A549 (cell line): ENCODE measurements around the gene BABAM2. TPM values are rescaled to one million over a fixed set of nuclear protein-coding genes. Genes with fewer than 3 reads are reported as not detected.
"Not testable (repeated sequence)": the region's sequence is repeated elsewhere in the genome, so short reads cannot be mapped to it uniquely, and the experiment has no call there.

ENCODE experiments used
- ATAC-seq, 2 experiments: fragments of 200-7000 bp in 1 of 2; fragments of >200 bp in 1 of 2; cut with Nextera tagmentation in 1 of 2; cut with Tn5 transposase in 1 of 2; 3 replicates each; pipeline versions ENCODE4 v1.8.0 to v1.9.1; 2018 to 2020; ENCODE audit warnings: mild to moderate bottlenecking in 1 of 2, moderate library complexity in 1 of 2
- CTCF ChIA-PET: fragments of 300-600 bp; sonication (Branson Sonifier 250); formaldehyde crosslinking; extraction: SDS; loops from one replicate; lab custom pipeline; 2021; ENCODE audit warnings: antibody characterized with exemption, inconsistent platforms; lab: Yijun Ruan, JAX
- POLR2A ChIA-PET: fragments of 350-600 bp; formaldehyde crosslinking; extraction: SDS; loops from one replicate; lab custom pipeline; 2021; ENCODE audit warnings: antibody characterized with exemption, inconsistent platforms; lab: Yijun Ruan, JAX
- DNase-seq, 2 experiments: peaks; one replicate each; pipeline versions ENCODE4 v3.0.0 to v3.0.0-alpha.2; 2011 to 2016; ENCODE audit warnings: low read depth in 1 of 2, low spot score in 1 of 2
- FAIRE-seq: peaks from 2 replicates; lab custom pipeline; 2011; peaks lifted over from hg19 to GRCh38; lab: Jason Lieb, UNC
- H3K27ac ChIP-seq, 2 experiments: fragments of >200 bp; sonication (Bioruptor Twin); formaldehyde crosslinking; 3 replicates each; pipeline ENCODE4 v1.5.1; 2016 to 2017
- H3K4me1 ChIP-seq: fragments of >200 bp; sonication (Bioruptor Twin); formaldehyde crosslinking; 3 replicates; pipeline ENCODE4 v1.6.1; 2016
- H3K4me2 ChIP-seq: fragments of >200 bp; sonication (Bioruptor Twin); formaldehyde crosslinking; 3 replicates; pipeline ENCODE4 v1.6.1; 2016
- H3K4me3 ChIP-seq: fragments of >200 bp; sonication (Bioruptor Twin); formaldehyde crosslinking; 3 replicates; pipeline ENCODE4 v1.5.1; 2016
- H3K9me3 ChIP-seq: fragments of >200 bp; sonication (Bioruptor Twin); formaldehyde crosslinking; 3 replicates; pipeline ENCODE4 v1.6.1; 2016
- E2F6 ChIP-seq: IDR thresholded peaks from 2 replicates; pipeline ENCODE4 v1.6.1; 2012; ENCODE audit warnings: low read depth, borderline replicate concordance
- FOXS1 ChIP-seq: fragments of 250-450 bp; sonication (Bioruptor Pico); IDR thresholded peaks from 2 replicates; pipeline ENCODE4 v1.5.0; 2020; ENCODE audit warnings: mild to moderate bottlenecking, moderate library complexity
- GATA3 ChIP-seq: IDR thresholded peaks from 2 replicates; pipeline ENCODE4 v1.6.1; 2012; ENCODE audit warnings: borderline replicate concordance
- HMGXB4 ChIP-seq: fragments of 250-450 bp; sonication (Bioruptor Pico); IDR thresholded peaks from 2 replicates; pipeline ENCODE4 v1.5.0; 2021; ENCODE audit warnings: mild to moderate bottlenecking, moderate library complexity, borderline replicate concordance
- KDM1A ChIP-seq: fragments of 200-600 bp; sonication (generic); IDR thresholded peaks from 2 replicates; pipeline ENCODE4 v1.6.1; 2016; ENCODE audit warnings: low read depth, mild to moderate bottlenecking
- MAFK ChIP-seq: fragments of 450-650 bp; IDR thresholded peaks from 2 replicates; pipeline ENCODE4 v1.6.1; 2014; ENCODE audit not compliant: partially characterized antibody
- MYC ChIP-seq: IDR thresholded peaks from 2 replicates; pipeline ENCODE4 v1.6.1; 2012; ENCODE audit warnings: mild to moderate bottlenecking, inconsistent platforms, low read length, improper control_type of control experiment, borderline replicate concordance
- POLR2A ChIP-seq: IDR thresholded peaks from 2 replicates; pipeline ENCODE4 v1.6.1; 2012; ENCODE audit warnings: mild to moderate bottlenecking, low read length
- RARB ChIP-seq: fragments of 250-450 bp; sonication (Bioruptor Pico); IDR thresholded peaks from 2 replicates; pipeline ENCODE4 v1.8.0; 2021; ENCODE audit warnings: mild to moderate bottlenecking, moderate library complexity
- RNF2 ChIP-seq: fragments of 200-600 bp; sonication (generic); IDR thresholded peaks from 2 replicates; pipeline ENCODE4 v1.6.1; 2016; ENCODE audit warnings: low read depth, mild to moderate bottlenecking, antibody characterized with exemption, moderate library complexity, borderline replicate concordance
- SMC3 ChIP-seq: fragments of >200 bp; sonication (Bioruptor Twin); formaldehyde crosslinking; IDR thresholded peaks from 3 replicates; pipeline ENCODE4 v1.6.1; 2018; ENCODE audit warnings: inconsistent platforms
- TFCP2L1 ChIP-seq: fragments of 250-450 bp; sonication (Bioruptor Pico); IDR thresholded peaks from 2 replicates; pipeline ENCODE4 v1.5.0; 2021; ENCODE audit warnings: mild to moderate bottlenecking
- ZC3H11A ChIP-seq: fragments of 450-650 bp; IDR thresholded peaks from 2 replicates; pipeline ENCODE4 v1.6.1; 2014; ENCODE audit warnings: antibody characterized with exemption, mild to moderate bottlenecking
- WGBS: methylation state at CpG from one replicate; pipeline ENCODE4 v1.1.6; 2017; ENCODE audit errors: missing lambda C conversion rate; 5-methylcytosine and 5-hydroxymethylcytosine counted together
- polyA plus RNA-seq, 4 experiments: library from polyadenylated mRNA; depleted of rRNA in 3 of 4; stranded (reverse); fragments of >200 nt; fragmentation: RNase III in 1 of 4; extraction: RNeasy Plus Mini Kit Qiagen cat#74134 plus additional on column Dnase treatment in 1 of 4; gene quantifications; 2 replicates in 3 of 4; 3 replicates in 1 of 4; pipeline ENCODE4 v1.2.3, GENCODE V29; 2011 to 2017
- TF ChIP-seq, protein P1 (sequence below): IDR thresholded peaks from 2 replicates; pipeline ENCODE4 v1.6.1; 2012
- TF ChIP-seq, protein P2 (sequence below): fragments of >200 bp; sonication (Bioruptor Twin); formaldehyde crosslinking; IDR thresholded peaks from 3 replicates; pipeline ENCODE4 v1.6.1; 2016
- TF ChIP-seq, protein P3 (sequence below): fragments of 450-650 bp; IDR thresholded peaks from 2 replicates; pipeline ENCODE4 v1.6.1; 2014; ENCODE audit warnings: antibody characterized with exemption

Gene BABAM2
- polyA plus RNA-seq, 2 of the 4 experiments (the other 2 are of a cell fraction) = 53.7 to 78.4 TPM

GRCh38 chr2:27873091-27873490, 17.4 kb upstream of the BABAM2 start:
- Histone ChIP-seq H3K27ac (0 out of 6 replicates have a peak overlapping the region, but pooled peaks of 1 of the 2 experiments have one; percentile 15), H3K4me1 (peaks cover 8% of the 10 kb centered on the region; the same call in 1 of the 3 replicates), H3K4me3 (no peak overlapping the region), H3K9me3 (peaks cover 20% of the 10 kb centered on the region; the same call in 2 of the 3 replicates)
- 56% methylated on average over 1 of the region's 1 CpG for WGBS
- no peak for ATAC-seq
- POLR2A ChIA-PET = no interaction called here
- CTCF ChIA-PET = interaction anchor here (0.6 to 1.2 kb wide), 3 partner anchors 63 to 150 kb away, joined by 3 read pairs; no protein-coding TSS in a partner anchor
- no peak for DNase-seq
- TF ChIP-seq SMC3 (no peak), GATA3 (no peak), TFCP2L1 (CRISPR knock-in tag) (no peak), ZC3H11A (no peak), FOXS1 (CRISPR knock-in tag) (no peak), RNF2 (no peak), KDM1A (no peak)
- TF ChIP-seq, protein P1, sequence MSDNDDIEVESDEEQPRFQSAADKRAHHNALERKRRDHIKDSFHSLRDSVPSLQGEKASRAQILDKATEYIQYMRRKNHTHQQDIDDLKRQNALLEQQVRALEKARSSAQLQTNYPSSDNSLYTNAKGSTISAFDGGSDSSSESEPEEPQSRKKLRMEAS = no peak
- TF ChIP-seq, all 56 proteins: peak for 0
- H3K4me2 ChIP-seq = no peak overlapping the region
- no peak for FAIRE-seq

GRCh38 chr2:27875089-27875881, 15.2 kb upstream of the BABAM2 start:
- Histone ChIP-seq H3K4me2 (no peak overlapping the region), H3K27ac (no peak overlapping the region), H3K4me3 (no peak overlapping the region), H3K4me1 (peaks cover 8% of the 10 kb centered on the region; the same call in 1 of the 3 replicates), H3K9me3 (peaks cover 27% of the 10 kb centered on the region; the same call in 2 of the 3 replicates)
- no peak for TF ChIP-seq KDM1A
- no peak for TF ChIP-seq SMC3
- TF ChIP-seq RARB (CRISPR knock-in tag) = no peak
- no peak for TF ChIP-seq E2F6
- TF ChIP-seq, protein P2, sequence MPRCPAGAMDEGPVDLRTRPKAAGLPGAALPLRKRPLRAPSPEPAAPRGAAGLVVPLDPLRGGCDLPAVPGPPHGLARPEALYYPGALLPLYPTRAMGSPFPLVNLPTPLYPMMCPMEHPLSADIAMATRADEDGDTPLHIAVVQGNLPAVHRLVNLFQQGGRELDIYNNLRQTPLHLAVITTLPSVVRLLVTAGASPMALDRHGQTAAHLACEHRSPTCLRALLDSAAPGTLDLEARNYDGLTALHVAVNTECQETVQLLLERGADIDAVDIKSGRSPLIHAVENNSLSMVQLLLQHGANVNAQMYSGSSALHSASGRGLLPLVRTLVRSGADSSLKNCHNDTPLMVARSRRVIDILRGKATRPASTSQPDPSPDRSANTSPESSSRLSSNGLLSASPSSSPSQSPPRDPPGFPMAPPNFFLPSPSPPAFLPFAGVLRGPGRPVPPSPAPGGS = 0 out of 3 replicates have a peak, but pooled peaks have one; percentile 20
- TF ChIP-seq MYC = no peak
- TF ChIP-seq HMGXB4 (CRISPR knock-in tag) = no peak
- TF ChIP-seq, protein P3, sequence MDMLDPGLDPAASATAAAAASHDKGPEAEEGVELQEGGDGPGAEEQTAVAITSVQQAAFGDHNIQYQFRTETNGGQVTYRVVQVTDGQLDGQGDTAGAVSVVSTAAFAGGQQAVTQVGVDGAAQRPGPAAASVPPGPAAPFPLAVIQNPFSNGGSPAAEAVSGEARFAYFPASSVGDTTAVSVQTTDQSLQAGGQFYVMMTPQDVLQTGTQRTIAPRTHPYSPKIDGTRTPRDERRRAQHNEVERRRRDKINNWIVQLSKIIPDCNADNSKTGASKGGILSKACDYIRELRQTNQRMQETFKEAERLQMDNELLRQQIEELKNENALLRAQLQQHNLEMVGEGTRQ = no peak
- ChIA-PET CTCF (no interaction called here), POLR2A (no interaction called here)
- ATAC-seq (no peak), DNase-seq (no peak), FAIRE-seq (no peak)
- 76% methylated on average over 9 of the region's 9 CpGs for WGBS

DNA sequence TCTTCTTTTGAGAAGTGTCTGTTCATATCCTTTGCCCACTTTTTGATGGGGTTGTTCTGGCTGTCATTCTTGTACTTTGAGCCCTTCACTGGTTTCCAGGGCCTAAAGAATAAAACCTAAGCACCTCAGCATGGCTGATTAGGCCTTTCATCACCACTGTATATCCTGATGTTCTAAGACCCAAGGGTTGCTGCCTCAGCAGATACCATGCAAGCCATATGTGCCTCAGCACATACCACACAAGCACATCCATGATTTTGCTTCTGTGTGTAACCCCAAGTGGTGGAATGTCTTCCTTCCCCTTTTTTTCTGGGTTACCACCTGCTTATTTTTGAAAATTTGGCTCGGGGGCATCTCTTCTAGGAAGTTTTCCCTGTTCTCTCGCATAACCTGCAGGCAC, 11.7 kb upstream of the BABAM2 start:
- ChIA-PET POLR2A (no interaction called here), CTCF (no interaction called here)
- no peak for DNase-seq
- no peak overlapping the region for H3K27ac ChIP-seq
- 0 out of 3 replicates have a peak, but pooled peaks cover under 1% of the 10 kb centered on the region for H3K4me1 ChIP-seq
- TF ChIP-seq MAFK = peak; percentile 18
- TF ChIP-seq POLR2A = no peak
- no peak overlapping the region for H3K4me2 ChIP-seq
- H3K9me3 ChIP-seq = peaks cover 31% of the 10 kb centered on the region; the same call in 2 of the 3 replicates
- WGBS = 64% methylated on average over 2 of the region's 2 CpGs
- FAIRE-seq = no peak
- no peak for ATAC-seq
- no peak overlapping the region for H3K4me3 ChIP-seq

- POLR2A ChIA-PET, H3K4me3 ChIP-seq, FAIRE-seq, DNase-seq, H3K4me2 ChIP-seq, ATAC-seq, H3K27ac ChIP-seq: not testable (repeated sequence)
- Histone ChIP-seq H3K4me1 (peaks cover 32% of the 10 kb centered on the region), H3K9me3 (peaks cover 18% of the 10 kb centered on the region; the same call in 2 of the 3 replicates)
- WGBS = 63% methylated on average over 4 of the region's 4 CpGs
- CTCF ChIA-PET = interaction anchor here (1.2 kb wide), 1 partner anchor 8 kb away, joined by 3 read pairs; no protein-coding TSS in a partner anchor
These were observed 8.5 kb upstream of the BABAM2 start for GRCh38 chr2:27881815-27882583.
